ENCODE measurements around the gene DCDC1.

DNA sequence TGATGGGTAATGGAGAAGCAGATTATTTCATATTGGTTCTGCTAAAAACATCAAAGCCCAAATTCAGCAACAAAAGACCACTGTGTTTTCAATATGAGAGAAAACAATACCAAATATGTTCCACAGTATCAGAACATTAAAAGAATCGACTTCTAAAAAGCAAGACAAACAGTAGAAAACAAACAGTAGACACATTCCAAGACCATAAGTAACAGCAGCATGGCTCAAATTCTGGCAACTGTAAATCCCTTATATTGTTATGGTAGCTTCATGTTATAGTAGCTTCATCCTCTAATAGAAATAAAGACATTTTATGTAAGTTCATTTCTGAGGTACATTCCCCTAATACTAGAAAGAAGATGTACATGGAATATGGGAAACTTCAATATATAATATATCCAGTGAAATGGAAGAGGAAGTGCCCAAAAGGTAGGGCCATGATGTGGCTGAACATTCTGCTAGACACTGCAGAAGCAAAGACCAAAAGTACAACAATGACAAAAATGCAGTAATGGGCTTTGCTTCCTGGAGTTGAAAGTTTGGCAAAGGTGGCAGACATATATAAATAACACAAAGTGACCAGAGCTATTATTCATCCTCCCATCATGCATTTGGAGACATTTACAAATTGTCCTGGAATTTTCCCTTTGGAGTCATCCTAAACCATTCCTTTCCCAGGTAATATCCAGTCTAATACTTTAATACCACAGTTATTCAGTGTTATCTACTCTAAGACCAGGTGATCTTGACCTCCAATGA is 299.9 kb downstream of the DCDC1 start:
- TF ChIP-seq FOXP2 (optimal IDR thresholded peaks at IDR 0.05; ENCODE audit: borderline replicate concordance, extremely low read depth, extremely low read length, insufficient read depth) (no peak), POLR2AphosphoS5 (IDR thresholded peaks at IDR 0.05; ENCODE audit: low read depth, low read length) (no peak)

All from PFSK-1 (cell line).